ENCODE data around the gene NMBR. TPM values are rescaled to one million over a fixed set of nuclear protein-coding genes. Genes with fewer than 3 reads are reported as not detected.

NMBR gene
- total RNA-seq, 3 donors from 2014 or later = not detected

GRCh38 chr6:142088858-142089216, 58.1 kb downstream of the NMBR start:
- H3K4me1 ChIP-seq (ENCODE audit: low read depth) = no peaks in the 10 kb centered on the region
- no peaks in the 10 kb centered on the region for H3K36me3 ChIP-seq (ENCODE audit: low read depth)
- H3K4me3 ChIP-seq = no peak overlapping the region
- no peak for DNase-seq
- TF ChIP-seq, protein P1, sequence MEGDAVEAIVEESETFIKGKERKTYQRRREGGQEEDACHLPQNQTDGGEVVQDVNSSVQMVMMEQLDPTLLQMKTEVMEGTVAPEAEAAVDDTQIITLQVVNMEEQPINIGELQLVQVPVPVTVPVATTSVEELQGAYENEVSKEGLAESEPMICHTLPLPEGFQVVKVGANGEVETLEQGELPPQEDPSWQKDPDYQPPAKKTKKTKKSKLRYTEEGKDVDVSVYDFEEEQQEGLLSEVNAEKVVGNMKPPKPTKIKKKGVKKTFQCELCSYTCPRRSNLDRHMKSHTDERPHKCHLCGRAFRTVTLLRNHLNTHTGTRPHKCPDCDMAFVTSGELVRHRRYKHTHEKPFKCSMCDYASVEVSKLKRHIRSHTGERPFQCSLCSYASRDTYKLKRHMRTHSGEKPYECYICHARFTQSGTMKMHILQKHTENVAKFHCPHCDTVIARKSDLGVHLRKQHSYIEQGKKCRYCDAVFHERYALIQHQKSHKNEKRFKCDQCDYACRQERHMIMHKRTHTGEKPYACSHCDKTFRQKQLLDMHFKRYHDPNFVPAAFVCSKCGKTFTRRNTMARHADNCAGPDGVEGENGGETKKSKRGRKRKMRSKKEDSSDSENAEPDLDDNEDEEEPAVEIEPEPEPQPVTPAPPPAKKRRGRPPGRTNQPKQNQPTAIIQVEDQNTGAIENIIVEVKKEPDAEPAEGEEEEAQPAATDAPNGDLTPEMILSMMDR (IDR thresholded peaks at IDR 0.05) = no peak
- no peak for ATAC-seq
- intact Hi-C loops (cut with DNase I, micrococcal nuclease) = no loop called here
- H3K9me3 ChIP-seq = no peaks in the 10 kb centered on the region

- Histone ChIP-seq H3K36me3 (ENCODE audit: low read depth) (no peaks in the 10 kb centered on the region), H3K9me3 (no peaks in the 10 kb centered on the region), H3K4me1 (ENCODE audit: low read depth) (no peaks in the 10 kb centered on the region), H3K4me3 (no peak overlapping the region)
- DNase-seq (no peak), ATAC-seq (no peak)
- intact Hi-C loops (cut with DNase I, micrococcal nuclease) = no loop called here
- TF ChIP-seq, protein P1 (IDR thresholded peaks at IDR 0.05) = no peak
Measured at GRCh38 chr6:142087950-142088857, 58.7 kb downstream of the NMBR start.

DNA sequence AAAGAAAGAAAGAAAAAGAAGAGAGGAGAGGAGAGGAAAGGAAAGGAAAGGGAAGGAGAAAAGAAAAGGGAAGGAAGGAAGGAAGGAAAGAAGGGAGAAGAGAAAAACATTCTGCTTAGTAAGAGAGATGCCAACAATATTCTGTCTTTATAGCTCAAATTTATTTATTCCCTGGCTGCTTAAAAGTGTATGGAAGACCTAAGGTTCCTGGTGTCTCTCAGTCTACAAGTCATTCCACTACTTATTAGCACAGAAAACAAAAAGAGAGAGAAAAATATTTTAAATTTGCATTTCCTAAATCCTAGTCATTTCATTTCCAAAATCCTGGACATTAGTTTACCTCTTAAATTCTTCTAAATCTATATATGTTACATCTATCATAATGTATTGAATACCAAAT, 67.8 kb downstream of the NMBR start:
- intact Hi-C loops (cut with DNase I, micrococcal nuclease) = no loop called here
- H3K4me1 ChIP-seq (ENCODE audit: low read depth) = no peaks in the 10 kb centered on the region
- H3K4me3 ChIP-seq = no peak overlapping the region
- no peaks in the 10 kb centered on the region for H3K9me3 ChIP-seq
- TF ChIP-seq, protein P1 (IDR thresholded peaks at IDR 0.05) = no peak
- ATAC-seq (no peak), DNase-seq (no peak)
- no peaks in the 10 kb centered on the region for H3K36me3 ChIP-seq (ENCODE audit: low read depth)

DNA sequence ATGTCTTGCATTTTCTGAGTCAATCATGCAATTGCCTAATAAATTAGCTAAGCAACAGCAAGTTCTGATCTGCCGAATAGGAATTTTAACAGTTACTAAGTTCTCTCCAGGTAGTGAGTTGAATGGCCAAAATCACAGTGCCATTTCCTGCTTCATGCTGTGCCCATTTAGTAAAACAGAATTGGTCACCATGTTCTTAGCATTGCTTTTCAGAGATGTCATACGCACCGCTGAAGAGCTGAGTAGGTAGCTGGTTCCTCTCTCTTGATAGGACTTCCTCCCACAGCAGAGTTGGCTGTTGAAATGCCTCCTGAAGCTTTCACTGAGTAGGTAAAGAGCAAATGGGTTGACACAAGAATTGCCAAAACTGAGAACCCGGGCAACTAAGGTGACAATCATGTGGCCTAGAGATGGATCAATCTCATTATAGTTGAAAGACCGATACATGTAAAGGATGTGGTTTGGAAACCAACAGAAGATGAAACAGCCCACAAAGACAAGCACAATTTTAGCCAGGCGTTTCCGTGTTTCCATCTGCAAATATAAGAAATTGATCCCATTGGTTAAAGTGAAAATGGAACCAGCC, 71.3 kb downstream of the NMBR start:
- intact Hi-C loops (cut with DNase I, micrococcal nuclease) = no loop called here
- no peaks in the 10 kb centered on the region for H3K36me3 ChIP-seq (ENCODE audit: low read depth)
- no peaks in the 10 kb centered on the region for H3K9me3 ChIP-seq
- H3K4me1 ChIP-seq (ENCODE audit: low read depth) = no peaks in the 10 kb centered on the region
- TF ChIP-seq, protein P1 (IDR thresholded peaks at IDR 0.05) = no peak
- no peak for ATAC-seq
- no peak overlapping the region for H3K4me3 ChIP-seq
- no peak for DNase-seq

DNA sequence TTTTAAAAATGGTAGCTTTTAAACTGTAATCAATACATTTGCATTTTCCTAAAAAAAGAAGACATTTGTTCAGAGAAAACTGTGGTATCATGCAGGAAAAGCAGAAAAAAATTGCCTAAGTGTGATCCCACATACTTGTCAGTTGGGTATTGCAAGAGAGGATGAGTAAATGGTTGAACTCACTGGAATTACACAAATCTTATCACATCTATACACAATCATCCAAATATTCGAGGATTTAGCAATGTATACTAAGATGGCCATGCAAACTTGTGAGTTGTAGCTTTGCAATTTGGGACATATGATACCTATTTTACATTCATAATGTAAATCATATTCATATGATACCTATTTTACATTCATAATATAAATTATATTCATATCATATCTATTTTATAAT, 72.4 kb downstream of the NMBR start:
- DNase-seq (no peak), ATAC-seq (no peak)
- intact Hi-C loops (cut with DNase I, micrococcal nuclease) = no loop called here
- no peaks in the 10 kb centered on the region for H3K9me3 ChIP-seq
- TF ChIP-seq, protein P1 (IDR thresholded peaks at IDR 0.05) = no peak
- no peaks in the 10 kb centered on the region for H3K36me3 ChIP-seq (ENCODE audit: low read depth)
- H3K4me1 ChIP-seq (ENCODE audit: low read depth) = no peaks in the 10 kb centered on the region
- H3K4me3 ChIP-seq = no peak overlapping the region

Data from mucosa of descending colon (tissue), 3 donors.